ENCODE results near the gene SLC12A7. TPM values are rescaled to one million over a fixed set of nuclear protein-coding genes. Genes with fewer than 3 reads are reported as not detected.

The SLC12A7 gene
- total RNA-seq, 1 experiment from 2014 or later = 28.1 TPM

GRCh38 chr5:1015507-1015906, 96.4 kb downstream of the SLC12A7 start:
- ChIA-PET CTCF (interaction anchor here (0.7 to 1.3 kb wide), 3 partner anchors 8 to 33 kb away, joined by 3 to 4 read pairs (median 3); no protein-coding TSS in a partner anchor), POLR2A (no interaction called here)
- no peak overlapping the region for H3K4me3 Mint-ChIP-seq
- ATAC-seq (no peak), DNase-seq (ENCODE audit: low spot score) (no peak)
- H3K27me3 Mint-ChIP-seq (ENCODE audit: low read depth) = peaks cover 7% of the 10 kb centered on the region
- no peaks in the 10 kb centered on the region for H3K9me3 Mint-ChIP-seq
- TF ChIP-seq ARID4B (CRISPR knock-in tag; IDR thresholded peaks at IDR 0.05; ENCODE audit: borderline replicate concordance) (no peak), TEAD1 (CRISPR knock-in tag; IDR thresholded peaks at IDR 0.05) (no peak), ETV6 (CRISPR knock-in tag; IDR thresholded peaks at IDR 0.05) (no peak), HMGA2 (CRISPR knock-in tag; IDR thresholded peaks at IDR 0.05) (no peak), MYBL2 (CRISPR knock-in tag; IDR thresholded peaks at IDR 0.05) (no peak), SMAD3 (CRISPR knock-in tag; IDR thresholded peaks at IDR 0.05; ENCODE audit: borderline replicate concordance) (no peak), RORB (CRISPR knock-in tag; IDR thresholded peaks at IDR 0.05) (no peak)
- TF ChIP-seq, protein P1, sequence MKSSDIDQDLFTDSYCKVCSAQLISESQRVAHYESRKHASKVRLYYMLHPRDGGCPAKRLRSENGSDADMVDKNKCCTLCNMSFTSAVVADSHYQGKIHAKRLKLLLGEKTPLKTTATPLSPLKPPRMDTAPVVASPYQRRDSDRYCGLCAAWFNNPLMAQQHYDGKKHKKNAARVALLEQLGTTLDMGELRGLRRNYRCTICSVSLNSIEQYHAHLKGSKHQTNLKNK (CRISPR knock-in tag; IDR thresholded peaks at IDR 0.05) = no peak
- TF ChIP-seq, protein P2, sequence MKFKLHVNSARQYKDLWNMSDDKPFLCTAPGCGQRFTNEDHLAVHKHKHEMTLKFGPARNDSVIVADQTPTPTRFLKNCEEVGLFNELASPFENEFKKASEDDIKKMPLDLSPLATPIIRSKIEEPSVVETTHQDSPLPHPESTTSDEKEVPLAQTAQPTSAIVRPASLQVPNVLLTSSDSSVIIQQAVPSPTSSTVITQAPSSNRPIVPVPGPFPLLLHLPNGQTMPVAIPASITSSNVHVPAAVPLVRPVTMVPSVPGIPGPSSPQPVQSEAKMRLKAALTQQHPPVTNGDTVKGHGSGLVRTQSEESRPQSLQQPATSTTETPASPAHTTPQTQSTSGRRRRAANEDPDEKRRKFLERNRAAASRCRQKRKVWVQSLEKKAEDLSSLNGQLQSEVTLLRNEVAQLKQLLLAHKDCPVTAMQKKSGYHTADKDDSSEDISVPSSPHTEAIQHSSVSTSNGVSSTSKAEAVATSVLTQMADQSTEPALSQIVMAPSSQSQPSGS (CRISPR knock-in tag; IDR thresholded peaks at IDR 0.05; ENCODE audit: borderline replicate concordance, low read depth) = no peak
- H3K27ac Mint-ChIP-seq = no peak overlapping the region
- H3K4me1 Mint-ChIP-seq = peaks cover 12% of the 10 kb centered on the region
- H3K36me3 Mint-ChIP-seq = no peaks in the 10 kb centered on the region

GRCh38 chr5:1014781-1015221, 97.1 kb downstream of the SLC12A7 start:
- peaks cover 14% of the 10 kb centered on the region for H3K27me3 Mint-ChIP-seq (ENCODE audit: low read depth)
- TF ChIP-seq, protein P3, sequence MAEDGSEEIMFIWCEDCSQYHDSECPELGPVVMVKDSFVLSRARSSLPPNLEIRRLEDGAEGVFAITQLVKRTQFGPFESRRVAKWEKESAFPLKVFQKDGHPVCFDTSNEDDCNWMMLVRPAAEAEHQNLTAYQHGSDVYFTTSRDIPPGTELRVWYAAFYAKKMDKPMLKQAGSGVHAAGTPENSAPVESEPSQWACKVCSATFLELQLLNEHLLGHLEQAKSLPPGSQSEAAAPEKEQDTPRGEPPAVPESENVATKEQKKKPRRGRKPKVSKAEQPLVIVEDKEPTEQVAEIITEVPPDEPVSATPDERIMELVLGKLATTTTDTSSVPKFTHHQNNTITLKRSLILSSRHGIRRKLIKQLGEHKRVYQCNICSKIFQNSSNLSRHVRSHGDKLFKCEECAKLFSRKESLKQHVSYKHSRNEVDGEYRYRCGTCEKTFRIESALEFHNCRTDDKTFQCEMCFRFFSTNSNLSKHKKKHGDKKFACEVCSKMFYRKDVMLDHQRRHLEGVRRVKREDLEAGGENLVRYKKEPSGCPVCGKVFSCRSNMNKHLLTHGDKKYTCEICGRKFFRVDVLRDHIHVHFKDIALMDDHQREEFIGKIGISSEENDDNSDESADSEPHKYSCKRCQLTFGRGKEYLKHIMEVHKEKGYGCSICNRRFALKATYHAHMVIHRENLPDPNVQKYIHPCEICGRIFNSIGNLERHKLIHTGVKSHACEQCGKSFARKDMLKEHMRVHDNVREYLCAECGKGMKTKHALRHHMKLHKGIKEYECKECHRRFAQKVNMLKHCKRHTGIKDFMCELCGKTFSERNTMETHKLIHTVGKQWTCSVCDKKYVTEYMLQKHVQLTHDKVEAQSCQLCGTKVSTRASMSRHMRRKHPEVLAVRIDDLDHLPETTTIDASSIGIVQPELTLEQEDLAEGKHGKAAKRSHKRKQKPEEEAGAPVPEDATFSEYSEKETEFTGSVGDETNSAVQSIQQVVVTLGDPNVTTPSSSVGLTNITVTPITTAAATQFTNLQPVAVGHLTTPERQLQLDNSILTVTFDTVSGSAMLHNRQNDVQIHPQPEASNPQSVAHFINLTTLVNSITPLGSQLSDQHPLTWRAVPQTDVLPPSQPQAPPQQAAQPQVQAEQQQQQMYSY (CRISPR knock-in tag; IDR thresholded peaks at IDR 0.05) = no peak
- TF ChIP-seq GTF2I (CRISPR knock-in tag; conservative IDR thresholded peaks at IDR 0.05) (no peak), GRHL2 (CRISPR knock-in tag; IDR thresholded peaks at IDR 0.05; ENCODE audit: insufficient replicate concordance, severe bottlenecking) (no peak), RELA (CRISPR knock-in tag; IDR thresholded peaks at IDR 0.05; ENCODE audit: borderline replicate concordance) (no peak), MXD4 (CRISPR knock-in tag; IDR thresholded peaks at IDR 0.05; ENCODE audit: borderline replicate concordance) (no peak)
- TF ChIP-seq, protein P4, sequence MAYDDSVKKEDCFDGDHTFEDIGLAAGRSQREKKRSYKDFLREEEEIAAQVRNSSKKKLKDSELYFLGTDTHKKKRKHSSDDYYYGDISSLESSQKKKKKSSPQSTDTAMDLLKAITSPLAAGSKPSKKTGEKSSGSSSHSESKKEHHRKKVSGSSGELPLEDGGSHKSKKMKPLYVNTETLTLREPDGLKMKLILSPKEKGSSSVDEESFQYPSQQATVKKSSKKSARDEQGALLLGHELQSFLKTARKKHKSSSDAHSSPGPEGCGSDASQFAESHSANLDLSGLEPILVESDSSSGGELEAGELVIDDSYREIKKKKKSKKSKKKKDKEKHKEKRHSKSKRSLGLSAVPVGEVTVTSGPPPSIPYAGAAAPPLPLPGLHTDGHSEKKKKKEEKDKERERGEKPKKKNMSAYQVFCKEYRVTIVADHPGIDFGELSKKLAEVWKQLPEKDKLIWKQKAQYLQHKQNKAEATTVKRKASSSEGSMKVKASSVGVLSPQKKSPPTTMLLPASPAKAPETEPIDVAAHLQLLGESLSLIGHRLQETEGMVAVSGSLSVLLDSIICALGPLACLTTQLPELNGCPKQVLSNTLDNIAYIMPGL (CRISPR knock-in tag; IDR thresholded peaks at IDR 0.05) = no peak
- ATAC-seq (no peak), DNase-seq (ENCODE audit: low spot score) (no peak)
- no peaks in the 10 kb centered on the region for H3K36me3 Mint-ChIP-seq
- ChIA-PET CTCF (interaction anchor here (0.7 to 1.3 kb wide), 3 partner anchors 25 to 630 kb away, joined by 3 to 4 read pairs (median 3); no protein-coding TSS in a partner anchor), POLR2A (no interaction called here)
- no peak overlapping the region for H3K27ac Mint-ChIP-seq
- no peaks in the 10 kb centered on the region for H3K9me3 Mint-ChIP-seq
- H3K4me1 Mint-ChIP-seq = peaks cover 18% of the 10 kb centered on the region
- H3K4me3 Mint-ChIP-seq = no peak overlapping the region
